Activated CD8-positive, alpha-beta memory T cell treated with anti-CD3 and anti-CD28 coated beads, Interleukin-2, amount 50 U/mL, for 48 hours (primary cell): ENCODE results near the gene TMA7.
A peak's percentile ranks its signal among the peaks of the same experiment; 100 is the strongest.
"Not testable (repeated sequence)": the region's sequence is repeated elsewhere in the genome, so short reads cannot be mapped to it uniquely, and the experiment has no call there.

Experiments
- DNase-seq: peaks from one replicate; pipeline ENCODE4 v3.0.0-alpha.2; 2020

The TMA7 gene

GRCh38 chr3:48470286-48470685 is 30.2 kb downstream of the TMA7 start:
- DNase-seq: no peak

- no peak for DNase-seq
Measured at GRCh38 chr3:48472673-48472922, 32.5 kb downstream of the TMA7 start.

GRCh38 chr3:48472923-48473616 is 33.0 kb downstream of the TMA7 start:
- peak; percentile 92 for DNase-seq

- no peak for DNase-seq
Measured at GRCh38 chr3:48473617-48473952, 33.5 kb downstream of the TMA7 start.

GRCh38 chr3:48474031-48474430 is 34.0 kb downstream of the TMA7 start:
- DNase-seq: not testable (repeated sequence)

GRCh38 chr3:48474619-48475018 is 34.6 kb downstream of the TMA7 start:
- no peak for DNase-seq

GRCh38 chr3:48475188-48475587 is 35.1 kb downstream of the TMA7 start:
- no peak for DNase-seq

GRCh38 chr3:48476426-48477053 is 36.5 kb downstream of the TMA7 start:
- no peak for DNase-seq

GRCh38 chr3:48477959-48478520 is 38.0 kb downstream of the TMA7 start:
- no peak for DNase-seq

GRCh38 chr3:48478626-48479555 is 38.8 kb downstream of the TMA7 start:
- DNase-seq: no peak

- DNase-seq: not testable (repeated sequence)
Measured at GRCh38 chr3:48480891-48481290, 40.8 kb downstream of the TMA7 start.

- DNase-seq: not testable (repeated sequence)
Measured at GRCh38 chr3:48482822-48483221, 42.8 kb downstream of the TMA7 start.

GRCh38 chr3:48486952-48487351 is 46.9 kb downstream of the TMA7 start:
- DNase-seq: no peak

- DNase-seq: no peak
Measured at GRCh38 chr3:48492461-48493202, 52.6 kb downstream of the TMA7 start.

GRCh38 chr3:48493203-48493501 is 53.1 kb downstream of the TMA7 start:
- DNase-seq: no peak
